HEK293T (cell line): ENCODE measurements around the gene SH2D2A.

Experiments
- FOXA1 ChIP-seq: fragments of 450-650 bp; IDR thresholded peaks from 2 replicates; pipeline ENCODE4 v1.6.1; 2016; ENCODE audit warnings: mild to moderate bottlenecking
- FOXM1 ChIP-seq: fragments of 450-650 bp; IDR thresholded peaks from 2 replicates; pipeline ENCODE4 v1.6.1; 2017; ENCODE audit warnings: mild to moderate bottlenecking, borderline replicate concordance
- SP1 ChIP-seq: fragments of 450-650 bp; IDR thresholded peaks from 2 replicates; pipeline ENCODE4 v1.6.1; 2017
- TF ChIP-seq, protein P1 (sequence below): fragments of 450-650 bp; IDR thresholded peaks from 2 replicates; pipeline ENCODE4 v1.6.1; 2016

DNA sequence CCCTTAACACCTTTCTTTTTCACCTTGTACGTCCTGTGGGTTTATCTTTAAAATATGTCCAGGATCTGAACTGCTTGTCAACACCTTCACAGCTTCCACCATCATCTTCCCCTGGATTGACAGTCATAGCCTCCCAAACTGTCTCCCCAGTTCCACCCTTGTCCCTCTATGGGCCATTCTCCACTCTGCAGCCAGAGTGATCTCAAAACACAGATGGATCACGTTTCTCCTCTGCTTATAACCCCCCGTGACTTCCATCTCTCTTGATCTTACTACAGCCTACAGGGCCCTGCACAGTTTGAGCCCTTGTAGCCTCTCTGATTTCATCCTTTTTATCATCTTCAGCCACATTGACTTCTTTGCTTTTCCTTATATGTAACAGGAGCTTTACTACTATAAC, 38.0 kb upstream of the SH2D2A start:
- no peak for TF ChIP-seq FOXA1
- TF ChIP-seq, protein P1, sequence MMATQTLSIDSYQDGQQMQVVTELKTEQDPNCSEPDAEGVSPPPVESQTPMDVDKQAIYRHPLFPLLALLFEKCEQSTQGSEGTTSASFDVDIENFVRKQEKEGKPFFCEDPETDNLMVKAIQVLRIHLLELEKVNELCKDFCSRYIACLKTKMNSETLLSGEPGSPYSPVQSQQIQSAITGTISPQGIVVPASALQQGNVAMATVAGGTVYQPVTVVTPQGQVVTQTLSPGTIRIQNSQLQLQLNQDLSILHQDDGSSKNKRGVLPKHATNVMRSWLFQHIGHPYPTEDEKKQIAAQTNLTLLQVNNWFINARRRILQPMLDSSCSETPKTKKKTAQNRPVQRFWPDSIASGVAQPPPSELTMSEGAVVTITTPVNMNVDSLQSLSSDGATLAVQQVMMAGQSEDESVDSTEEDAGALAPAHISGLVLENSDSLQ = no peak
- TF ChIP-seq SP1 = no peak
- no peak for TF ChIP-seq FOXM1
